Left ventricle myocardium inferior (tissue), 1 donor: ENCODE data around the gene DSC3. TPM values are rescaled to one million over a fixed set of nuclear protein-coding genes. Genes with fewer than 3 reads are reported as not detected.

Experiments
- DNase-seq: peaks from one replicate; pipeline ENCODE4 v3.0.0-alpha.2; 2020
- H3K27ac ChIP-seq: fragments of 200-600 bp; replicated peaks from 2 replicates; pipeline ENCODE4 v1.8.0; 2021
- H3K27me3 ChIP-seq: fragments of 200-600 bp; 2 replicates; pipeline ENCODE4 v1.8.0; 2021; ENCODE audit warnings: low read depth
- H3K36me3 ChIP-seq: fragments of 200-600 bp; 2 replicates; pipeline ENCODE4 v1.8.0; 2021
- H3K4me1 ChIP-seq: fragments of 200-600 bp; 2 replicates; pipeline ENCODE4 v1.8.0; 2021
- H3K4me3 ChIP-seq: fragments of 200-600 bp; 2 replicates; pipeline ENCODE4 v1.8.0; 2021; ENCODE audit warnings: mild to moderate bottlenecking, moderate library complexity
- H3K9me3 ChIP-seq: fragments of 200-600 bp; replicated peaks from 2 replicates; pipeline ENCODE4 v1.8.0; 2021
- intact Hi-C: fragments of 100-400 bp; cut with micrococcal nuclease; formaldehyde crosslinking; loops from one replicate; pipeline ENCODE4 v1.11.0; 2022
- total RNA-seq: library from RNA; stranded (reverse); fragmentation: NEBNext Ultra II Directional; extraction: Animal tissue kit (Norgen Biotek cat#: 25700); gene quantifications from one replicate; pipeline ENCODE4 v1.2.1, GENCODE V29; 2021
- TF ChIP-seq, protein P1 (sequence below): fragments of 200-600 bp; IDR thresholded peaks from 2 replicates; pipeline ENCODE4 v1.8.0; 2021; ENCODE audit warnings: antibody characterized with exemption, mild to moderate bottlenecking, borderline replicate concordance
- donor health status: DM: no; HTN: yes; CAD: no; lungs with severe emphysema.

The DSC3 gene
- total RNA-seq, 1 donor from 2014 or later: not detected

DNA sequence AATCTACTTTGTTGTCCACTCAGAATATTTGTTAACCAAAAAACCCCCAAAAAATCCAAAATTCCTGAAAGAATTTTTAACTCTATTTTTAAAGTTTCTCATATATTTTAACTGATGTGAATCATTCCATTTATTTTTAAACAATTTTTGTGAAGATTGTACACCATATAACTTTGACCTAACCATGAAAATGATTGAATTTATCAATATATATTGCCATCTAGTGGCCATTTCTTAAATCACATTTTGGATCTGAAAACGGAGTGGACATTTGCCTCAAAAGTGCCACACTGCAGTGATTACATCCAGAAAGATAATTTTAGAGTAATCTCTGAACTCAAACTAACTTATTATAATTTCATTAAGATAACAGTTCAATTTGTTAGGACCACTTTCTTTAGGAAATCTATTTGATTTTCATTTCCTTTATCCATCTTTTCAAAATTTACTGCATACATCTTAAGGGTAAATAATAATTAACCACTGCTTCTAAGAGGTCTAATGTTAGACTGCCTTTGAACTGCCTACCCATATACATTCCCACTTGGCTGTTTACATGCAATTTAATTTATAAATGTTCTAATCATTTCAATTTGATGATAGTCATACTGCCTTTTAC, 71.1 kb downstream of the DSC3 start:
- H3K4me3 ChIP-seq: no peak overlapping the region
- no peaks in the 10 kb centered on the region for H3K27me3 ChIP-seq
- no peak overlapping the region for H3K27ac ChIP-seq
- intact Hi-C loops: no loop called here
- H3K36me3 ChIP-seq: no peaks in the 10 kb centered on the region
- no peaks in the 10 kb centered on the region for H3K4me1 ChIP-seq
- TF ChIP-seq, protein P1, sequence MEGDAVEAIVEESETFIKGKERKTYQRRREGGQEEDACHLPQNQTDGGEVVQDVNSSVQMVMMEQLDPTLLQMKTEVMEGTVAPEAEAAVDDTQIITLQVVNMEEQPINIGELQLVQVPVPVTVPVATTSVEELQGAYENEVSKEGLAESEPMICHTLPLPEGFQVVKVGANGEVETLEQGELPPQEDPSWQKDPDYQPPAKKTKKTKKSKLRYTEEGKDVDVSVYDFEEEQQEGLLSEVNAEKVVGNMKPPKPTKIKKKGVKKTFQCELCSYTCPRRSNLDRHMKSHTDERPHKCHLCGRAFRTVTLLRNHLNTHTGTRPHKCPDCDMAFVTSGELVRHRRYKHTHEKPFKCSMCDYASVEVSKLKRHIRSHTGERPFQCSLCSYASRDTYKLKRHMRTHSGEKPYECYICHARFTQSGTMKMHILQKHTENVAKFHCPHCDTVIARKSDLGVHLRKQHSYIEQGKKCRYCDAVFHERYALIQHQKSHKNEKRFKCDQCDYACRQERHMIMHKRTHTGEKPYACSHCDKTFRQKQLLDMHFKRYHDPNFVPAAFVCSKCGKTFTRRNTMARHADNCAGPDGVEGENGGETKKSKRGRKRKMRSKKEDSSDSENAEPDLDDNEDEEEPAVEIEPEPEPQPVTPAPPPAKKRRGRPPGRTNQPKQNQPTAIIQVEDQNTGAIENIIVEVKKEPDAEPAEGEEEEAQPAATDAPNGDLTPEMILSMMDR: peak; percentile 68
- no peaks in the 10 kb centered on the region for H3K9me3 ChIP-seq
- DNase-seq: no peak

DNA sequence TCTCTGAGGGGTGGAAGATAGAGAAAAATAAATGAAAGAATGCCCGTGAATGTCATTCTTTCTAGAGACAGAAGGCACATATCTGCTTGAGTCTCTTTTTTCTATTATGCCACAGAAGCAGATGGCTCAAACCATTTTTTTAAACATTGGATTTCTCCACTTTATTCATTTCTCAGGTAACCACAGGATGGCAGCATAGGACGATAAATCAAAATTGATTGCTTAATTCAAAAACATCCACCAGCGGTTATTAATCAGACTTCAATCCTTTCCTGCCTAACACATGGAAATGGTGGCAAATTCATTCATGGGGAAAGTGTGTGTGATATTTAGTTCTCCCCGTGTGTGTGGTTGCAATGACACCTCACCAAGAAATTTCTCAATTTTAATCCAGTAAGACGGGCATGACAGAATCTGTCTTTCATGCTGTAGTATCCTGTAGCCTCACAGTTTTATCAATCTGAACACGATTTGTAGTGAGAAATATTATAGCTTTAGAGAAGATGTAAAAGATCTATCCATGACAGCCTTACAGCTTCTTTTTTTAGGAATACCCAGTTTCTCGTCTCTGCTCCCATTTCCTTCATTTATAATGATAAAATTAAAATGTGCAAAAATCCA, 72.2 kb downstream of the DSC3 start:
- TF ChIP-seq, protein P1: peak; percentile 54
- no peak for DNase-seq
- intact Hi-C loops: no loop called here
- Histone ChIP-seq H3K4me1 (no peaks in the 10 kb centered on the region), H3K4me3 (no peak overlapping the region), H3K27me3 (no peaks in the 10 kb centered on the region), H3K36me3 (no peaks in the 10 kb centered on the region), H3K27ac (no peak overlapping the region), H3K9me3 (no peaks in the 10 kb centered on the region)

DNA sequence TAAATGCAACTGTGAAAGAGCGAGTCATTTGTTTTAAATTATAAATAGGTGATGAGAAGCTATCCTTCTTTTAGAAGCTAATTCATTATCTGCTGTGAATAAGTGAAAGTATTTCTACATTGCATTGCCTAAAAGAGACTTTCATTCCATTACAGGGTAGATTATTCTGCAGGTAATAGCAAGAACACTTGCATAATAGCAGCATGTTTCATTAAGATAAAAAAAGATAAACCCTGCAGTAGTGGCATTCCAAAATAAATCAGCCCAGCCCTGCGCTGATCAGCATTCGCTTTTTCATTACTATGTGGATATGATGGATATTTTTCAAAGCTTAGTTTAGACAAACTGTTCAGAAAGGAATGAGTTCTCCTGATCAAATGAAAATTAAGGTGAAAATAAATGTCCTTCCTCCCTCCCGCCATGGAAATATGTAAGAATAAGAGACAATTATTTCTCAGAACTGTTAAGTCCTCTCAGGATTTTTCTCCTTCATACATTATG, 72.8 kb downstream of the DSC3 start:
- Histone ChIP-seq H3K4me3 (no peak overlapping the region), H3K36me3 (no peaks in the 10 kb centered on the region), H3K9me3 (no peaks in the 10 kb centered on the region), H3K27ac (no peak overlapping the region), H3K4me1 (no peaks in the 10 kb centered on the region), H3K27me3 (no peaks in the 10 kb centered on the region)
- intact Hi-C loops: no loop called here
- no peak for DNase-seq
- TF ChIP-seq, protein P1: no peak

DNA sequence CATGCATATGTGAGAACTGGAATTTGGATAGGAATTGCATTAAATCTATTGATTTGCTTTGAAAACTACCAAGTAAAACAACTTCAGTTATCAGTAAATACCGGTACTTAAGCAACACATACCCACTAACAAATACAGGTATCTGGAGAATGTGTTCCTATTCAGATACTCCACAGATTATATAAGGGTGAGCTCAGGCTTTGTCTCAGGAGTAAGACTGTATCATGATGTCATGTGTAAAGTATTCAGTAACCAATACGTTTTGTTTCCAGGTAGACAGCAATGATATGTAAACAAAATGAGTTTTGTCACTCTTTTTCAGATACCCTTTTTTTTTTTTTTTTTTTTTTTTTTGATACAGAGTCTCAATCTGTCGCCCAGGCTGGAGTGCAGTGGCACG, 74.8 kb downstream of the DSC3 start:
- no peaks in the 10 kb centered on the region for H3K4me1 ChIP-seq
- no peak overlapping the region for H3K4me3 ChIP-seq
- H3K9me3 ChIP-seq: no peaks in the 10 kb centered on the region
- intact Hi-C loops: no loop called here
- H3K36me3 ChIP-seq: no peaks in the 10 kb centered on the region
- no peak overlapping the region for H3K27ac ChIP-seq
- no peak for DNase-seq
- no peaks in the 10 kb centered on the region for H3K27me3 ChIP-seq
- TF ChIP-seq, protein P1: no peak

DNA sequence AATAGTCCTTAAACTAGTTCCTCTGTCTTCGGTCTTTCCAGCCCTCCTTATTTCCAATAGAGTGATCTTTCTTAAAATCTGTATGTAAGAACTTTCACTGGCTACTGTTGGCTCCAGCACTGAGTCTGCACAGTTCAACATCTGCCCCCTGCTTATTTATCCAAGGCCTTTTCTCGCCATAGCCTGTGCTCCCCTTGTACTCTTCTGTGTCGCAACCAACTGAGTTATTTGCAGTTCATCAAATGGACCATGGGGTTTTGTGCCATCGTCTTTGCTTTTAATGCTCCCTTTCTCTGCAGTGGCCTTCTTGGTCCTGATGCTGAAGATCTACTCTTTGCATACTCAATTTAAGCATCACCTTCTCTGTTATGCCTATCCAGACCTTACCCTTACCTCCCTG, 77.3 kb downstream of the DSC3 start:
- no peak overlapping the region for H3K4me3 ChIP-seq
- TF ChIP-seq, protein P1: no peak
- H3K4me1 ChIP-seq: no peaks in the 10 kb centered on the region
- H3K27ac ChIP-seq: no peak overlapping the region
- no peaks in the 10 kb centered on the region for H3K9me3 ChIP-seq
- no peaks in the 10 kb centered on the region for H3K27me3 ChIP-seq
- no peak for DNase-seq
- H3K36me3 ChIP-seq: no peaks in the 10 kb centered on the region
- intact Hi-C loops: no loop called here
